Measurements from ENCODE around the gene EAF2.
A peak's percentile ranks its signal among the peaks of the same experiment; 100 is the strongest.
"Not testable (repeated sequence)": the region's sequence is repeated elsewhere in the genome, so short reads cannot be mapped to it uniquely, and the experiment has no call there.

EAF2 gene

DNA sequence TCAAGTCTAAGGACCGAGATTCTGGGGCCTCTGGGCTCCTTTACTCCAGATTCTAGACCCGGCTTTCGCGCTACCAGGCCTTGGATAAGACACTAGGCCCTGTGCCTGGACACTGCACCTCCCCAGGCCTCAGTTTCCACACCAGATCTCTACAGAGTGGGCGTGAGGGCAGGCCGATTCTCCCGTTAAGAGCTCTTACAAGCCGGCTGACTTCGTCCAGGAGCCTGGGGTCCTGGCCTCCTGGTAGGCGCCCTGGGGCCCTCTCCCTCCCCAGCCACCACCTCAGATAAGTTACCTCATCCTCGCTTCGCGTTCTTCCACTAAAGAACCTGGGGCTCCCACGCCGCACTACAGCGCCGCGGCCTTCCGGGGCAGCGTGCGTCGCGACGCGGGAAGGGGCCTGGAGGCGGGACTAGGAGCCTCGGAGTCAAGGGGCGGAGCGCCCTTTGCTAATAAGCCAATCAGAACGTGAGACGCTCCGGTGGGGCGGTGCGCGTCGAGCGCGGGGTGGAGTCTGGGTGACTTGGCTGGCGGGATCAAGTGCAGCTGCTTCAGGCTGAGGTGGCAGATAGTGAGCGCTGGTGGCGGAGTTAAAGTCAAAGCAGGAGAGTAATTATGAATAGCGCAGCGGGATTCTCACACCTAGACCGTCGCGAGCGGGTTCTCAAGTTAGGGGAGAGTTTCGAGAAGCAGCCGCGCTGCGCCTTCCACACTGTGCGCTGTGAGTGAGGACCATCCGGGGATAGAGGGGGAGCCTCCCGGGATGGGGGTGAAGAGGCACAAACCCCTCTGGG, at the start of gene EAF2, which contains the start of gene IQCB1:
EAF2 (plus strand) TSS at position 539 of the 794 bp plus-strand sequence; CDS start at position 616, 77 bp downstream.
IQCB1 (minus strand) TSS at position 390 of the 794 bp plus-strand sequence. CDS start 6,100 bp downstream, outside the sequence.
- peak; percentile 92 for DNase-seq (ENCODE audit: low read depth)

DNA sequence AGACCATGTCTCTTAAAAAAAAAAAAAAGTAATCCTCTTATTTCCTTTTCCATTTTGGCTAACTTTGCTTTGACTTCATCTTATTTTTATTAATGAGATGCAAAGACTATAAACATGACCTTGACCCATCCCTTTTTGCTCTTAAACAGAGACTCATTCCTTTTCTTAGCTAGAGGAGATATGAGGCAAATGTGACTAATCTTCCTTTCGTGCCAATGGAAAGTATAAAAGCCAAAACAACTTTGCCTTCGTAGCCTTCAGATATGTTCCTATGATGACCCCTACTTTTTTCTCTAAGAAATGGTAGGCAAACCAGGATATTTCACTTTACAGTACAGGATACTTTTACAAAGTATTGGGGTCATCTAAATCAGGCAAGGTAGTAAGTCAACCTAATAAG, 48.5 kb upstream of the EAF2 start:
- no peak for DNase-seq (ENCODE audit: low read depth)

DNA sequence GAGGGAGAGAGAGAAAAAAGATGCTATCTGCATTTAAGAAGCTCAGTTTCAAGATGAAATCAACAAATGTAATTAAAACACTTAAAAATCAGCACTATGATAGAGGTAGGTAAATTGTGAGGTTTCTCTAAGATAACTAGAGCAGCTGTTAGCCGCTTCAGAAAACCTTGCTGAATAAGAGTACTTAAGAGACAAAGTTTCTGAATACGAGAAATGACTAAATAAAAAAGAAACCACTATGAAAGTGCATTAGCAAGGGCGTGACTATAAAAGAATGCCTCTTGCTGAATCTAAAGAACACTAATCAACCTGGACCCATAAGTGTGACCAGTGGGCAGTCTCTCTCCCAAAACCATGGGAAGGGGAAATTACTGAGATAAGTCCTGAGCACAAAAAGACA, 41.9 kb upstream of the EAF2 start:
- no peak for DNase-seq (ENCODE audit: low read depth)

DNA sequence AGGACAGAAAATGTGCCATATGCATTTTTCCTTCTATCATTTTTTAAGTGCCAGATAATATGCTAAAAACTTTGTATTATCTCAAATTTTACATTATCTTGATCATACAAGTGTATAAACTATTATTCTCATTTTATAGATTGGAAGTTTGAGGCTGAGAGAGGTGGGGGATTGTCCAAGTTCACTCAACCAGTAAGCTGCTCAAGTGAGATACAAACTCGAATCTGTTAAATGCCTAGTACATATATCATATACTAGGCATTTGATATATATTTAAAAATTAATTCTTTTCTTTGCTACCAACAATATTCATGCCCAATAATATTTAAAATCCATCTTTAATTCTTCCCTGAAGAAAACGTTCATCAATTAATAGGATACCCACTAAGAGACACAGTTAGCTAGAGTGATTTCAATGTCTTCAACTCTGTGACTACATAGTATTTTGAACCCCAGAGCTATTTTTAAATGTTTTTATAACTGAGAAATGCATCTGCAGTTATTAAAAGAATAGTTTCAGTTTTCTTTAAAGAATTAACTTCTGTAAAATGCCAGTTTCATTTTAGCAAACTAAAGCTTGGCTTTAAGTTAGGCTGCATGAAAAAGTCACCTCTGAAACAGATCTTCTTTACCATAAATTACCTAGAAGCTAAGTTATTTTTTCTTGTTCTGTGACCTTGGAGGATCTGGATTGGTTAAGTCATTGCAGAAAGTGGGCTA, 40.6 kb upstream of the EAF2 start:
- DNase-seq (ENCODE audit: low read depth): no peak

DNA sequence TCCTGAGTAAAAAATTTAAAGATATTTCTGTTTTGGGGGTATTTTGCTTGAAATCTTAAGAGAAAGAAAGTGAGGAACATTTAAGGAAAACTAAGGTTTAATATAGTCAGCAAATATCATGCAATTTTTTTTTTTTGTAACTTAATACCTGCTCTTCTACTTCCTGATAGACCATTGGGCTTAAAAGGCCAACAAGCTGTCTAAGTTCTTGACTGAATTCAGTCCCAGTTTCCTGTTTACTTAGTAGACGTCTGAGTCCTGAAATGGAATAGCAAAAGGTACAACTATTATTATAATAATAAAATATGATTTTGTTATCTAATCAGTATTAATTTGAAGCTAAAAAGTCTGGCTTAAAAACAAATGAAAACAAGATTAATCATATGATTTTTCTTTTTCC, 38.0 kb upstream of the EAF2 start:
- no peak for DNase-seq (ENCODE audit: low read depth)

DNA sequence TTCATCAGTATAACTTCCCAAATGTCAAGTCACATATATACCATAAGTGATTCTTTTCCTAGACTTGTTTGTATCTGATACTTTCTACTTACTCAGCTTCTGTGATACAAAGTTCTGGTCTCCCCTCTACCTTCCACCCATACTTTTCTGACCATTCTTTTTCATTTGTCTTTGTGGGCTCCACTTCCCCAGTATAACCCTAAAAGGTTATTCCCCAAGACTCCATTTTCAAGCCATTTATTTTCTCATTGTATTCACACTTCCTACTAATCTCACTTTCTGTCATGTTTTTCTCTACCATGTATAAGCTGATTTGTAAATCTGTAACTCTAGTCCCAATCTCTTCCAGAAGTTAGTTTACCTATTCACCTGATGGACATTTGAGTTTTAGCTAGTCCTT, 34.1 kb upstream of the EAF2 start:
- DNase-seq (ENCODE audit: low read depth): no peak

DNA sequence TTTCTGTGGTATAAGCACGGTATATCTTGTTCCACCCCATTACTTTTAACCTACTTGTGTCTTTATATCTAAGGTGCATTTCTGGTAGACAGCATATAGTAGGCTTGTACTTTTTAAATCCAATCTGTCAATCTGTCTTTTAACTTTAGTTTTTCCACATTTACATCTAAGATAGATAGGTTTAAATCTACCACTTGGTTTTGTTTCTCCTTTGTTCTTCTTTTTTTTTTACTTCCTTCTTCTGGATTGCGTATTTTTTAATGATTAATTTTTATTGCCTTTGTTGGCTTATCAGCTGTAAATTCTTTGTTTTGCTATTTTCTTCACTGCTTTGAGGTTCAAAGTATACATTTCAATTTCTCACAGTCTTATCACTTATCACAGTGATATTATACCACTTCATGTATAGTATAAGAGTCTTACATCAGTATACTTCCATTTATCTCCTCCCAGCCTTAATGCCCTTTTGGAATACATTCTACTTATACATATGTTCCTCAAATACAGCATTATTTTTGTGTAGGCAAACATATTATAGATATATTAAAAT, 31.2 kb upstream of the EAF2 start:
- no peak for DNase-seq (ENCODE audit: low read depth)

DNA sequence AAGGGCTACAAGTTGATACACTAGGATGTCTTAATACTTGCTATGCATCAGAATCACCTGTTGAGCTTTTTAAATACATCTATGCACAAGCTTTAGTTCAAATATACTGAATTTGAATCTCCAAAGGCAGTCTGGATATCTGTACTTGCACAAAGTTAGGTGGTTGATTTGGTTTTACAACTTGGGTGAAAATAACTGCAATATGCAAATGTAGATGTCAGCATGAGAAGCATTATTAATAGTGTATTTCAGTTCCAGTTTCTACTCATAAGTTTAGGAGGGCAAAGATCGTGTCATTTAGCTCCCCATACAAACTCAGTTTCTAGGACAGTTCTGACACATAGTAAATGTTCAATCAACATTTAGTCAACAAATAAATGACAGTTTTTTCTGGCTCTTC, 25.8 kb upstream of the EAF2 start:
- no peak for DNase-seq (ENCODE audit: low read depth)

DNA sequence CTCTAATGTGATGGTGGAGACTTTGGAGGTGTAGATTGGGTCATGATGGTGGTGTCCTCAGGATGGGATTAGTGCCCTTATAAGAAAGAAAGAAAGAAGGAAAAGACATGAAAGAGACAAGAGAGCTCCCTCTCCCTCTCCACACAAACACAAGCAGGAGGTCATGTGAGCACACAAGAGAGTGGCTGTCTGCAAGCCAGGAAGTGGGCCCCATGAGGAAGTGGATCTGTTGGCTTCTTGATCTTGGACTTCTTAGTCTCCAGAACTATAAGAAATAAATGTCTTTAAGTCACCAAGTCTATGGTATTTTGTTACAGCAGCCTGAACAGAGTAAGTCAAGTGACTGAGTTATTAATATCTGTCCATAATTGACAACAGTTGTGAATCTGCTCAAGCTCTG, 17.3 kb upstream of the EAF2 start:
- no peak for DNase-seq (ENCODE audit: low read depth)

DNA sequence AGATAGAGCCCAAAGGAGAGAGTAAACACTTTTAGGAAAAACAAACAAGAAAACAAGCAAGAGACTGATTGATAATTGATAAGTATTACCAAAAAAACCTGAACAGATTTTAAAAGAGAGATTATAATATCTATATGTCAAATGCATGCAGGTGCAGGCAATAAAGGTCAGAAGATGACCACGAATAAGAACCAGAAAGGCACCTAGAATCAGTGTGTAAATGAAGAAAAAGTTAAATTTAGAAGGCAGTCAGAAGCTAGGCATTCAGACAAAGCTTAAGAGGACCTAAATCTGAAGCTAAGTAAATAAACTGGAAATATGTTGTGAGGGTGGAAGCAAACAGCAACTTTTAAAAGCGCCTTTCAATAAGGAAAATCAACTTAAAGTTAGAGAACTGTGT, 16.4 kb upstream of the EAF2 start:
- DNase-seq (ENCODE audit: low read depth): no peak

DNA sequence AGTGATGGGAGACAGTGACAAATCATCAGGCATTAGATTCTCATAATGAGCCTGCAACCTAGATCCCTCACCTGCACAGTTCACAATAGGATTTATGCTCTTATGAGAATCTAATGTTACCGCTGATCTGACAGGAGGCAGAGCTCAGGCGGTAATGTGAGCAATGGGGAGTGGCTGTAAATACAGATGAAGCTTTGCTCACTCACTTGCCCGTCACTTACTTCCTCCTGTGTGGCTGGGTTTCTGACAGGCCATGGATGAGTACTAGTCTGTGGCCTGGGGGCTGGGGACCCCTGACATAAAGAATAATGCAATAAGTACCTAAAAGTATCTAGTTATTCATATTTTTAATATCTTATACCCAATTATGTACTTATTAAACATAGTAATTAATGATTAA, 15.8 kb upstream of the EAF2 start:
- no peak for DNase-seq (ENCODE audit: low read depth)

DNA sequence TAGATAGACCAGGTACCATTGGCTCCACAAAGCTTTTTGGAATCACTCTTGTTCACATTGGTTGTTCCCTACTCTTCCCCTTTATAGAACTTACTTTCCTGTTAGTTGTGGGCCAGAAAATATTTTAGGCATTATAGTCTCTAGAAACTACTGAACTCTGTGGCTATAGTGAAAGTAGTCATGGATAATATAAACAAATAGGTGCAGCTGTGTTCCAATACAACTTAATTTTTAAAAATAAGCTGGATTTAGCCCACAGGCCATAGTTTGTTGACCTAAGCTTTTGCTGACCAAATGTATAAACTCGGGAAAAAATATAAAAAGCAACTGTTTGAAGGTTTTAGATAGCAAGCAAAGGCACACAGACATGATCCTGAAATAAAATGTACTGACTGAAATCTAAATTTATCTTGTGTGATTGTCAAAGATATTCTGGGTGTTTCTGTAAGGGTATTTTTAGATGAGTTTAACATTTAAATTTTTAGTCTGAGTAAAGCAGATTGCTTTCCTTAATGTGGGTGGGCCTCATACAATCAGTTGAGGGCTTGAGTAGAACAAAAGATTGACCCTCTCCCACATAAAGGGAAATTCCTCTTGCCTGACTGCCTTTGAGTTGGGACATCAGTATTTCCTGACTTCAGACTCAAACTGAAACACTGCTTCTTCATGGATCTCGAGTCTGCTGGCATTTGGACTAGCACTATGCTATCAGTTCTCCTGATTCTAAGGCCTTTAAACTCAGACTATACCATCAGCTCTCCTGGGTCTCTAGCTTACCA, 13.4 kb upstream of the EAF2 start:
- no peak for DNase-seq (ENCODE audit: low read depth)

DNA sequence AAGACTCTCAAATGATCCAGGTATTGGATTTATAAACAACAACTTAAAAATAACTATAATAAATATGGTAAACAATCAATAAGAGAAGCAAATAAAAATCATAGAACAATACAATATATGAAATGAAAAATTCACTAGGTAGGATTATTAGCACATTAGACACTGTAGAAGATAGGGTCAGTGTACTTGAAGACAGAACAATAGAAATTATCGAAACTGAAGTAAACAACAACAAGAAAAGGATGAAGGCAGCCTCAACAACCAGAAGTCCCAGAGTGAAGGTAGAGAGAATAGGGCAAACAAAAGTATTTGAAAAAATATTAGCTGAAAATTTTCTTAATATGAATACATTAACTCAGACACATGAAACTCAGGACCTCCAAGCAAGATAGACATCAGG, 12.0 kb upstream of the EAF2 start:
- DNase-seq (ENCODE audit: low read depth): no peak

DNA sequence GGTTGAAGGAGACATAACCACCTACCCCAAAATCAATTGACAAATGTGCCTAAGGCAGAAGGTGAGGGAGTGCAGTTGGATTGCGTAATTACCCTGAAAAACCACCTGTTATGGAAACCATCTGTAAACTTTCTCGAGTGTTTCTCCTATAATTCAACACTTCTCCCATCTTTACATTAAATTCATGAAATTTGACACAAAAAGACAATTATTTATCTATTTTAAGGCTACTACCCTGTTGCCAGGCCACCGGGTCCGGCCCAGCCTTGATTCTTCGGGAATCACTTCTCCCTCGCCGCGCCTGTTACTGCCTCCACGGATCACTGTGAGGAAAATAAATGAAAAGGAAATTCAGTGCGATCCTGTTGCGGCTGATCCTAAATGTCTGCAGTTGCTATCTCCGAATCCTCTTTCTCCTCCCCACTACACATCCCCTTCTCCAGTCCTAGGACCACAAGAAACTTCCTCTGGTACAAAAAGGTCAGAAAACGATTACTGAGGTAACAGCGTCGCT, 795 bp upstream of the EAF2 start:
- DNase-seq (ENCODE audit: low read depth): no peak

DNA sequence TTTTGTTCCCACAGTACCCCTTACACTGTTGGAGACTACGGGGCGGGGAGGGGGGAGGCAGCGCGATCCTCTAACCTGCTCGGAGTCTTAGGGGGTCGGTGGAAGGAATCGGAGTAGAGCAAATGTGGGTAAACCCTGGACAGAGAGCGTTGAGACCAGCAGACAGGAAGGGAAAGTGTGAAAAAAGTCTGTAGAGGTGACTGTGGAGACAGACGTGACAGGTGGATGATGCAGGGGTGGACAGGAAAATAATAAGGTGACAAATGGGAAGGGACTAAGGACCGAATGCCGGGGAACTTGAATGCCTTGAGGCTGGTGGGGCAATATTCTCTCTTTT, 424 bp downstream of the EAF2 start:
- DNase-seq (ENCODE audit: low read depth): no peak

DNA sequence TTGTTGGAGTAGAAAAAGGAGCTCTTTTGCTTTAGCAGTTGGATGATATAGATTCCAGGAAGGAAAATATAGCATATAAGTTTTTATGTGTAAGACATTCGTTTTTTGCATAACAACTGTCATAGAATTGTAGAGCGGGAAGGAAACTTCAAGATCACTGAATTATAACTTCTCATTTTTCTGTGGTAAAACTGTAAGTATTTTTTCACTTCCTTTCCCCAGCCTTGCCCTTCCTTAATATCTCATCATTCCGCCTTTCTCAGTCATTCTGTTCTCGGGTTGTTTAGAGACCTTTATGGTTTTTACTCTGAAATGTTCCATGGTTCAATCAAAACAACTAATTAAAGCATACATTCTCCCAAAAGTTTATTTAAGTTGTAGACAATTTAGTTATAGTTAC, 1.1 kb downstream of the EAF2 start:
- no peak for DNase-seq (ENCODE audit: low read depth)

DNA sequence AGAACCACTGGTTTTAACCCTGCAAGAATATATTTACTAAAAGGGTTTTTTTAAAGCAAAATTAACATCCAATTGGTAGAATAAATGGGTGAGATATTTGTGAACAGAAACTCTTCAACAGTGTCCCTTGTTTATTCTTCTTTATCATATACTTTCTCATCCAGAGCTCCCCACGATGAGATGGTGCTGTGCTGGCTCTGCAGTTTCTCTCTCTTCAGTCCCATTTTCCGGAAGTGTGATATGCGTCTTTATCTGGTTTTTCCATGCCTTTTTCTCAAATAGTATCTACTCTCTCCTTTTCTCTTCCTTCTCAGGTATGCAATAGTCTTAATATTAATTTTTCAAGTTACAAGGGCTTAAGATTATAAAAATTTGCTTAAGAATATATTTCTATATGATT, 1.5 kb downstream of the EAF2 start:
- no peak for DNase-seq (ENCODE audit: low read depth)

DNA sequence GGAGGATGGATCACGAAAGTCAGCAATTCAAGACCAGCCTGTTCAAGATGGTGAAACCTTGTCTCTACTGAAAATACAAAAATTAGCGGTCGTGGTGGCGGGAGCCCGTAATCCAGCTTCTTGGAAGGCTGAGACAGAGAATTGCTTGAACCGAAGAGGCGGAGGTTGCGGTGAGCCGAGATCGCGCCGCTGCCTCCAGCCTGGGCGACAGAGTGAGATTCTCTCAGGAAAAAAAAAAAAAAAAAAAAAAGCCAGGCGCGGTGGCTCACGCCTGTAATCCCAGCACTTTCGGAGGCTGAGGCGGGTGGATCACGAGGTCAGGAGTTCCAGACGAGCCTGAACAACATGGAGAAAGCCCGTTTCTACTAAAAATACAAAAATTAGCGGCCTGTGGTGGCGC, 5.0 kb downstream of the EAF2 start:
- no peak for DNase-seq (ENCODE audit: low read depth)

DNA sequence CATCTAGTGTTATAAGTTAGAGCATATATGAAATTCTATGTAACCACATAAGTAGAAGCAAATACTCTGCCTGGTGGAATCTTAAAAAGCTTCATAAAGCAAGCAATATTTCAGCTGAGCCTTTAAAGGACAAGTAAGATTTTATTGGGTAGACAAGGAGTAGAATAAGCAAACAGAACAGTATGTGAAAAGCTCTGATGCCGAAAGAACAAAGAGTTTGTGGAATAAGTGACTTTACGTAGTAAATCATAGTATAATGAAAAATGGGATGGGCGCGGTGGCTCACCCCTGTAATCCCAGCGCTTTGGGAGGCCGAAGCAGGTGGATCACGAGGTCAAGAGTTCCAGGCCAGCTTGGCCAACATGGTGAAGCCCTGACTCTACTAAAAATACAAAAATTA, 9.9 kb downstream of the EAF2 start:
- no peak for DNase-seq (ENCODE audit: low read depth)

DNA sequence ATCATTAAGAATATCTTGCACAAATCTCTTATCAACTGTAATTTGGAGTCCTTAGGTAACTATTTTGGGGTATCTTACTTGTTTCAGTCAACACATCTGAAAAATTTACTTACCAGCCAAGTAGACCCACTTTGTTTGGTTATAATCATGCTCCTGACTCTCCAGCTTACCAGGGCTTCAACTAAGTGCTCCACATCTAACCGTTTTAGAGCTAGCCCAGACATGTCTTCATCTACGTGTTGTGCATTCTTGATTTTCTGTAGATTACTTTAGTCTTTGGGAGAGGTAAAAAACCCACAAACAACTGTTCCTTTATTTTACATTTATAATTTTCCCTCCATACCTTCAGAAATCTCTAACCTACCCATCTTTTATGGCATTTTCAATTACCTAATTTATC, 17.2 kb downstream of the EAF2 start:
- DNase-seq (ENCODE audit: low read depth): no peak

DNA sequence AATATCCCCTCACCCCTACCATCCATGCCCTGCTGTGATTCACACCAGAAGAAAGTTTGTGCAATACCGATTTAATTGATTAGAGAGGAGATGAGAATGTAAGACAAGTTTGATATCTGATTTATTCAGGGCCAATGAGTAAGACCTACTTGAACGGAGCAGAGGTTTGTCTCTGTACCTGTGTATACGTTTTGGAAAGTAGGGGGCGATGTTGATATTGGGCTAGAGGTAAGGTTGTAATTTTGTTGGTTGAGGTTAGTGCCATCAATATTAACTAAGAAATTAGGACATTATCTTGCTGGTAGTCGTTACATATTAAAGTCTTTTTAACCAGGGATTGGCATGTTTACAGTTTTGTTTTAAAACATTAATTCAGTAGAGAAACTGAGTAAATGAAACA, 20.5 kb downstream of the EAF2 start:
- DNase-seq (ENCODE audit: low read depth): no peak

DNA sequence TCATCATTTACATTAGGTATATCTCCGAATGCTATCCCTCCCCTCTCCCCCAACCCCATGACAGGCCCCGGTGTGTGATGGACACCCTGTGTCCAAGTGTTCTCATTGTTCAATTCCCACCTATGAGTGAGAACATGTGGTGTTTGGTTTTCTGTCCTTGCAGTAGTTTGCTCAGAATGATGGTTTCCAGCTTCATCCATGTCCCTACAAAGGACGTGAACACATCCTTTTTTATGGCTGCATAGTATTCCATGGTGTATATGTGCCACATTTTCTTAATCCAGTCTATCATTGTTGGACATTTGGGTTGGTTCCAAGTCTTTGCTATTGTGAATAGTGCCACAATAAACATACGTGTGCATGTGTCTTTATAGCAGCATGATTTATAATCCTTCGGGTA, 22.8 kb downstream of the EAF2 start:
- not testable (repeated sequence) for DNase-seq (ENCODE audit: low read depth)

Data from activated T-cell treated with anti-CD3 and anti-CD28 coated beads for 24 hours (primary cell).